ENCODE data around the gene IMPG2.

Gene IMPG2

DNA sequence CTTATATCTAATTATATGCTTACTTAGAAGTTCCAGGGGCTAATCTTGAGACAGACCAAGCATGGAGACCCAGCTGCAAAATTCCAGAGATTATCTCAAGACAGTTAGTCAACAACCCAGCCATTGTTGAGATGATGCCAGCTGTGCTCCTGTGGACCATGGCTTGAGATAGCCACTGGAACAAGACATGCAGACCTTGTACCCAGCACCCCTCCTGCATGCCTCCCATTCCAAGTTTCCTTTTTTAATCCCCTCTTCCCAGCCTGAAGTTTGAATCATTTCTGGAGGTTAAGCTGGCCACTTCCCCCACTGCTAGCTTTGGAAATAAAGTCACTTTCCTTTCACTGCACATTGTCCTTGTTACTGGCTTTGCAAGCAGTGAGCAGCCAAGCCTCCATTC is 53.8 kb downstream of the IMPG2 start:
- Histone ChIP-seq H3K4me2 (ENCODE audit: low read depth, low read length) (no peak overlapping the region), H3K9me2 (replicated peaks; ENCODE audit: insufficient read depth, low read length) (no peaks in the 10 kb centered on the region), H3K36me3 (replicated peaks; ENCODE audit: insufficient read depth, low read length) (no peaks in the 10 kb centered on the region), H3K9ac (ENCODE audit: low read length) (no peak overlapping the region), H3K27me3 (replicated peaks; ENCODE audit: insufficient read depth, low read length) (no peaks in the 10 kb centered on the region), H3K4me1 (ENCODE audit: low read length) (peaks cover 8% of the 10 kb centered on the region; the same call in 1 of the 2 replicates), H3F3A (ENCODE audit: insufficient read depth, low read length) (no peaks in the 10 kb centered on the region), H3K27ac (ENCODE audit: low read length) (no peak overlapping the region), H2AFZ (ENCODE audit: low read length) (no peak overlapping the region), H3K9me3 (replicated peaks; ENCODE audit: insufficient read depth, low read length) (no peaks in the 10 kb centered on the region), H4K20me1 (ENCODE audit: insufficient read depth, low read length) (no peaks in the 10 kb centered on the region), H3K79me2 (ENCODE audit: low read length) (no peaks in the 10 kb centered on the region), H3K4me3 (ENCODE audit: low read length) (no peak overlapping the region)
- TF ChIP-seq EZH2 (optimal IDR thresholded peaks at IDR 0.05; ENCODE audit: low read depth, low read length), result no peak
- TF ChIP-seq, protein P1, sequence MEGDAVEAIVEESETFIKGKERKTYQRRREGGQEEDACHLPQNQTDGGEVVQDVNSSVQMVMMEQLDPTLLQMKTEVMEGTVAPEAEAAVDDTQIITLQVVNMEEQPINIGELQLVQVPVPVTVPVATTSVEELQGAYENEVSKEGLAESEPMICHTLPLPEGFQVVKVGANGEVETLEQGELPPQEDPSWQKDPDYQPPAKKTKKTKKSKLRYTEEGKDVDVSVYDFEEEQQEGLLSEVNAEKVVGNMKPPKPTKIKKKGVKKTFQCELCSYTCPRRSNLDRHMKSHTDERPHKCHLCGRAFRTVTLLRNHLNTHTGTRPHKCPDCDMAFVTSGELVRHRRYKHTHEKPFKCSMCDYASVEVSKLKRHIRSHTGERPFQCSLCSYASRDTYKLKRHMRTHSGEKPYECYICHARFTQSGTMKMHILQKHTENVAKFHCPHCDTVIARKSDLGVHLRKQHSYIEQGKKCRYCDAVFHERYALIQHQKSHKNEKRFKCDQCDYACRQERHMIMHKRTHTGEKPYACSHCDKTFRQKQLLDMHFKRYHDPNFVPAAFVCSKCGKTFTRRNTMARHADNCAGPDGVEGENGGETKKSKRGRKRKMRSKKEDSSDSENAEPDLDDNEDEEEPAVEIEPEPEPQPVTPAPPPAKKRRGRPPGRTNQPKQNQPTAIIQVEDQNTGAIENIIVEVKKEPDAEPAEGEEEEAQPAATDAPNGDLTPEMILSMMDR (IDR thresholded peaks at IDR 0.05; ENCODE audit: low read length), result no peak
- no peak for TF ChIP-seq EZH2phosphoT487 (IDR thresholded peaks at IDR 0.05; ENCODE audit: low read length)
- DNase-seq, result no peak

DNA sequence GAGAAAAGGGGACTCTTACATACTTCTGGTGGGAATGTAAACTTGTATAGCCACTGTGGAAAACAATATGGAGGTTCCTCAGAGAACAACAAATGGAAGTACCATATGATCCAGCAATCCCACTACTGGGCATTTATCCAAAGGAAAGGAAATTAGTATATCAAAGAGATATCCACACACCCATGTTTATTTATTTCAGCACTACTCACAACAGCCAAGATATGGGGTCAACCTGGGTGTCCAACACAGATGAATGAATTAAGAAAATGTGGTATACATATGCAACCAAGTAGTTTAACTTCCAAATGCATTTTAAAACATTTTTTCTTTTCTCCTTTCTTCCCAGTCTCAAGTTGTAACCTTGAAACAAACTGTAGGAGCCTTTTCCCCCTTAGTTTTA is 54.3 kb downstream of the IMPG2 start:
- no peaks in the 10 kb centered on the region for H3K36me3 ChIP-seq (replicated peaks; ENCODE audit: insufficient read depth, low read length)
- no peak overlapping the region for H3K27ac ChIP-seq (ENCODE audit: low read length)
- TF ChIP-seq, protein P1 (IDR thresholded peaks at IDR 0.05; ENCODE audit: low read length), result no peak
- TF ChIP-seq EZH2phosphoT487 (IDR thresholded peaks at IDR 0.05; ENCODE audit: low read length), result no peak
- no peak for TF ChIP-seq EZH2 (optimal IDR thresholded peaks at IDR 0.05; ENCODE audit: low read depth, low read length)
- DNase-seq, result no peak
- H3K4me1 ChIP-seq (ENCODE audit: low read length), result peaks cover 8% of the 10 kb centered on the region; the same call in 1 of the 2 replicates
- H3K9ac ChIP-seq (ENCODE audit: low read length), result no peak overlapping the region
- no peaks in the 10 kb centered on the region for H3K79me2 ChIP-seq (ENCODE audit: low read length)
- no peaks in the 10 kb centered on the region for H3K9me2 ChIP-seq (replicated peaks; ENCODE audit: insufficient read depth, low read length)
- H4K20me1 ChIP-seq (ENCODE audit: insufficient read depth, low read length), result no peaks in the 10 kb centered on the region
- H3K4me3 ChIP-seq (ENCODE audit: low read length), result no peak overlapping the region
- H3K27me3 ChIP-seq (replicated peaks; ENCODE audit: insufficient read depth, low read length), result no peaks in the 10 kb centered on the region
- no peak overlapping the region for H3K4me2 ChIP-seq (ENCODE audit: low read depth, low read length)
- no peaks in the 10 kb centered on the region for H3F3A ChIP-seq (ENCODE audit: insufficient read depth, low read length)
- H3K9me3 ChIP-seq (replicated peaks; ENCODE audit: insufficient read depth, low read length), result no peaks in the 10 kb centered on the region
- H2AFZ ChIP-seq (ENCODE audit: low read length), result no peak overlapping the region

DNA sequence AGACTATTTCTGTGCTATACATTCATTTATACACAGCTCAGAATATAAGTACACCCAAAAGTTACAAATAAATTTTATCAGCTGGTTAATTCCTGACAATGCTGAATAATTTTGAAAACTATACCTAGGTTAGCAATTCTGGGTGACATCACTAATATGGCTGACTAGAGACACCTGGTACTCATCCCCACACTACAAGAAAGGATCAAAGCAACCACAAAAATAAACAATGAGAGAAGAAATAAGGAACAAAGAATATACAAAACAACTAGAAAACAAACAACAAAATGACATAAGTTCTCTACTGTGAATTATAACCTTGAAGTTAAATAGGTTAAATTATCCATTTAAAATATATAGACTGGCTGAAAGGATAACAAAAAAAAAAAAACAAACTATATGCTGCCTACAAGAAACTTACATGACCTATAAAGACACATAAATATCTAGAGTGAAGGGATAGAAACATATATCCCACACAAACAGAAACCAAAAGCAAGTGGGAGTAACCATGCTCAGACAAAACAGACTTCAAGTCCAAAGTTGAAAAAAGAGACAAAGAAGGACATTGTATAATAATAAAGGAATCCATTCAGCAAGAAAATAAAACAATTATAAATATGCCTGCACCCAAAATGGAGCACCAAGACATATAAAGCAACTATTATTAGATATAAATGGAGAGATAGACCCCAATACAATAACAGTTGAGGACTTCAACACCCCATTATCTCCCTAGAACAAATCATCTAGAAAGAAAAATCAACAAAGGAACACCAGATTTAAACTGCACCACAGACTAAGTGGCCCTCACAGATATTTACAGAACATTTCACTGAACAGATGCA is 57.8 kb downstream of the IMPG2 start:
- TF ChIP-seq EZH2phosphoT487 (IDR thresholded peaks at IDR 0.05; ENCODE audit: low read length) (no peak), EZH2 (optimal IDR thresholded peaks at IDR 0.05; ENCODE audit: low read depth, low read length) (no peak)
- TF ChIP-seq, protein P1 (IDR thresholded peaks at IDR 0.05; ENCODE audit: low read length), result no peak
- H3K9me2 ChIP-seq (replicated peaks; ENCODE audit: insufficient read depth, low read length), result no peaks in the 10 kb centered on the region
- no peaks in the 10 kb centered on the region for H3K9me3 ChIP-seq (replicated peaks; ENCODE audit: insufficient read depth, low read length)
- peak; percentile 39 for DNase-seq
- no peak overlapping the region for H3K4me3 ChIP-seq (ENCODE audit: low read length)
- H3K4me2 ChIP-seq (ENCODE audit: low read depth, low read length), result peak overlapping the region; percentile 23; the same call in 1 of the 2 replicates
- H3K4me1 ChIP-seq (ENCODE audit: low read length), result peaks cover 8% of the 10 kb centered on the region; the same call in 1 of the 2 replicates
- H2AFZ ChIP-seq (ENCODE audit: low read length), result no peak overlapping the region
- no peaks in the 10 kb centered on the region for H3K36me3 ChIP-seq (replicated peaks; ENCODE audit: insufficient read depth, low read length)
- no peak overlapping the region for H3K27ac ChIP-seq (ENCODE audit: low read length)
- no peaks in the 10 kb centered on the region for H3K79me2 ChIP-seq (ENCODE audit: low read length)
- H3K27me3 ChIP-seq (replicated peaks; ENCODE audit: insufficient read depth, low read length), result no peaks in the 10 kb centered on the region
- H3K9ac ChIP-seq (ENCODE audit: low read length), result no peak overlapping the region
- no peaks in the 10 kb centered on the region for H3F3A ChIP-seq (ENCODE audit: insufficient read depth, low read length)
- no peaks in the 10 kb centered on the region for H4K20me1 ChIP-seq (ENCODE audit: insufficient read depth, low read length)
